ENCODE measurements around the gene KBTBD12. TPM values are rescaled to one million over a fixed set of nuclear protein-coding genes. Genes with fewer than 3 reads are reported as not detected.

Gene KBTBD12
- total and polyA plus RNA-seq, 2 of the 13 experiments (the other 11 are each of a cell fraction or from before 2014, with no cell fraction given), result not detected

DNA sequence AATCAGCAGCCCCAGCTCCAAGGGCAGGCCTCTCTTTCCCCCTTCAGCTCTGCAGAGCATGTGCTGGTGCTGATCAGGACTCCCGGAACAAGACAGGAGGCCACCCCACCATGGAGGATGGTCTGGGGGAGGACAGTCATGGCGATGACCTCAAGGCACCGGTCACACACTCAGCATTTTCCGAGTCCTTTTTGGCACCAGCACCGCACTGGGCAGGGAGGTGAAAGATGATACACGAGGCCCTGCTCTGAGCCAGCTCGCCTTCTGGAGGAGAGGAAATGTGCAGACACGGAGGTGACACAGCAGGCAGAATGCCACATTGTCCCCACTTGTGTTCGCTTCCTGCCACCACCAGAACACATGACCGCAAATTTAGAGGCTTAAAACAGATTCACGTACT lies 75.4 kb downstream of the KBTBD12 start:
- intact Hi-C loops (cut with micrococcal nuclease; ENCODE audit: unreplicated experiment), result no loop called here
- in situ Hi-C loops (cut with HindIII; ENCODE audit: extremely low pct_ligation_motif_present, low pct_unique_long_range_greater_than_20kb), result no loop called here
- H3K36me3 ChIP-seq (replicated peaks in 1 of 2; ENCODE audit: control insufficient read depth in 1 of 2, insufficient read depth in 2 of 2, low read length in 2 of 2), result no peaks in the 10 kb centered on the region
- no peaks in the 10 kb centered on the region for H3K4me1 ChIP-seq (ENCODE audit: insufficient read depth, low read length)
- H3K9ac ChIP-seq (ENCODE audit: insufficient read depth, low read depth, low read length), result no peak overlapping the region
- CTCF ChIA-PET (ENCODE audit: low intra/inter-chr PET ratio, low total read pairs), result no interaction called here
- H3K27me3 ChIP-seq (ENCODE audit: control insufficient read depth in 1 of 2, insufficient read depth in 2 of 2, low read length in 2 of 2), result peaks cover 0 to 24% of the 10 kb centered on the region in 2 experiments; a peak in 2 of 5 replicates
- no peak for DNase-seq (ENCODE audit: low spot score)
- FAIRE-seq, result no peak
- no peak overlapping the region for H3K27ac ChIP-seq (ENCODE audit: extremely low read length, insufficient read depth, low read length)
- ATAC-seq, result no peak
- H3K4me2 ChIP-seq (ENCODE audit: low read depth, low read length), result no peak overlapping the region
- no peaks in the 10 kb centered on the region for H3K9me3 ChIP-seq (ENCODE audit: low read length)
- H3K4me3 ChIP-seq (replicated peaks in 1 of 3; ENCODE audit: insufficient read depth in 1 of 3, low read depth in 2 of 3, low read length in 3 of 3), result no peak overlapping the region
- WGBS (ENCODE audit: low lambda C conversion rate), result 52% methylated on average over 6 of the region's 11 CpGs
- POLR2A ChIA-PET, result no interaction called here
- BruUV-seq (replicated peaks), result no TSS peak
- H2AFZ ChIP-seq (ENCODE audit: low read length), result no peak overlapping the region
- no peaks in the 10 kb centered on the region for H4K20me1 ChIP-seq (ENCODE audit: insufficient read depth, low read length)
- TF ChIP-seq SYNCRIP (IDR thresholded peaks at IDR 0.05; ENCODE audit: insufficient read depth, low read depth, low read length) (no peak), KDM1A (CRISPR knock-in tag; IDR thresholded peaks at IDR 0.05) (no peak), KAT8 (CRISPR knock-in tag; IDR thresholded peaks at IDR 0.05) (no peak), ZNF205 (CRISPR knock-in tag; IDR thresholded peaks at IDR 0.05) (no peak), NBN (conservative IDR thresholded peaks at IDR 0.05) (no peak), ZNF230 (CRISPR knock-in tag; IDR thresholded peaks at IDR 0.05) (no peak)
- TF ChIP-seq, protein P1, sequence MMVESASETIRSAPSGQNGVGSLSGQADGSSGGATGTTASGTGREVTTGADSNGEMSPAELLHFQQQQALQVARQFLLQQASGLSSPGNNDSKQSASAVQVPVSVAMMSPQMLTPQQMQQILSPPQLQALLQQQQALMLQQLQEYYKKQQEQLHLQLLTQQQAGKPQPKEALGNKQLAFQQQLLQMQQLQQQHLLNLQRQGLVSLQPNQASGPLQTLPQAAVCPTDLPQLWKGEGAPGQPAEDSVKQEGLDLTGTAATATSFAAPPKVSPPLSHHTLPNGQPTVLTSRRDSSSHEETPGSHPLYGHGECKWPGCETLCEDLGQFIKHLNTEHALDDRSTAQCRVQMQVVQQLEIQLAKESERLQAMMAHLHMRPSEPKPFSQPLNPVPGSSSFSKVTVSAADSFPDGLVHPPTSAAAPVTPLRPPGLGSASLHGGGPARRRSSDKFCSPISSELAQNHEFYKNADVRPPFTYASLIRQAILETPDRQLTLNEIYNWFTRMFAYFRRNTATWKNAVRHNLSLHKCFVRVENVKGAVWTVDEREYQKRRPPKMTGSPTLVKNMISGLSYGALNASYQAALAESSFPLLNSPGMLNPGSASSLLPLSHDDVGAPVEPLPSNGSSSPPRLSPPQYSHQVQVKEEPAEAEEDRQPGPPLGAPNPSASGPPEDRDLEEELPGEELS (CRISPR knock-in tag; IDR thresholded peaks at IDR 0.05), result no peak
- H3K79me2 ChIP-seq (ENCODE audit: insufficient read depth, low read length), result no peaks in the 10 kb centered on the region

- H3K9ac ChIP-seq (ENCODE audit: insufficient read depth, low read depth, low read length), result no peak overlapping the region
- no peak overlapping the region for H3K4me3 ChIP-seq (replicated peaks in 1 of 3; ENCODE audit: insufficient read depth in 1 of 3, low read depth in 2 of 3, low read length in 3 of 3)
- H3K27ac ChIP-seq (ENCODE audit: extremely low read length, insufficient read depth, low read length), result no peak overlapping the region
- H3K4me1 ChIP-seq (ENCODE audit: insufficient read depth, low read length), result no peaks in the 10 kb centered on the region
- no peak for DNase-seq (ENCODE audit: low spot score)
- BruUV-seq (replicated peaks), result no TSS peak
- no peaks in the 10 kb centered on the region for H3K36me3 ChIP-seq (replicated peaks in 1 of 2; ENCODE audit: control insufficient read depth in 1 of 2, insufficient read depth in 2 of 2, low read length in 2 of 2)
- no peaks in the 10 kb centered on the region for H3K9me3 ChIP-seq (ENCODE audit: low read length)
- no peak for ATAC-seq
- WGBS (ENCODE audit: low lambda C conversion rate), result 59% methylated on average over 7 of the region's 12 CpGs
- ChIA-PET POLR2A (no interaction called here), CTCF (ENCODE audit: low intra/inter-chr PET ratio, low total read pairs) (no interaction called here)
- FAIRE-seq, result no peak
- intact Hi-C loops (cut with micrococcal nuclease; ENCODE audit: unreplicated experiment), result no loop called here
- peaks cover 0 to 24% of the 10 kb centered on the region in 2 experiments; a peak in 2 of 5 replicates for H3K27me3 ChIP-seq (ENCODE audit: control insufficient read depth in 1 of 2, insufficient read depth in 2 of 2, low read length in 2 of 2)
- no peaks in the 10 kb centered on the region for H4K20me1 ChIP-seq (ENCODE audit: insufficient read depth, low read length)
- H2AFZ ChIP-seq (ENCODE audit: low read length), result no peak overlapping the region
- in situ Hi-C loops (cut with HindIII; ENCODE audit: extremely low pct_ligation_motif_present, low pct_unique_long_range_greater_than_20kb), result no loop called here
- H3K79me2 ChIP-seq (ENCODE audit: insufficient read depth, low read length), result no peaks in the 10 kb centered on the region
- H3K4me2 ChIP-seq (ENCODE audit: low read depth, low read length), result no peak overlapping the region
- TF ChIP-seq, protein P2, sequence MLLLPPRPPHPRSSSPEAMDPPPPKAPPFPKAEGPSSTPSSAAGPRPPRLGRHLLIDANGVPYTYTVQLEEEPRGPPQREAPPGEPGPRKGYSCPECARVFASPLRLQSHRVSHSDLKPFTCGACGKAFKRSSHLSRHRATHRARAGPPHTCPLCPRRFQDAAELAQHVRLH (CRISPR knock-in tag; IDR thresholded peaks at IDR 0.05; ENCODE audit: borderline replicate concordance, low read depth), result no peak
- TF ChIP-seq, protein P3, sequence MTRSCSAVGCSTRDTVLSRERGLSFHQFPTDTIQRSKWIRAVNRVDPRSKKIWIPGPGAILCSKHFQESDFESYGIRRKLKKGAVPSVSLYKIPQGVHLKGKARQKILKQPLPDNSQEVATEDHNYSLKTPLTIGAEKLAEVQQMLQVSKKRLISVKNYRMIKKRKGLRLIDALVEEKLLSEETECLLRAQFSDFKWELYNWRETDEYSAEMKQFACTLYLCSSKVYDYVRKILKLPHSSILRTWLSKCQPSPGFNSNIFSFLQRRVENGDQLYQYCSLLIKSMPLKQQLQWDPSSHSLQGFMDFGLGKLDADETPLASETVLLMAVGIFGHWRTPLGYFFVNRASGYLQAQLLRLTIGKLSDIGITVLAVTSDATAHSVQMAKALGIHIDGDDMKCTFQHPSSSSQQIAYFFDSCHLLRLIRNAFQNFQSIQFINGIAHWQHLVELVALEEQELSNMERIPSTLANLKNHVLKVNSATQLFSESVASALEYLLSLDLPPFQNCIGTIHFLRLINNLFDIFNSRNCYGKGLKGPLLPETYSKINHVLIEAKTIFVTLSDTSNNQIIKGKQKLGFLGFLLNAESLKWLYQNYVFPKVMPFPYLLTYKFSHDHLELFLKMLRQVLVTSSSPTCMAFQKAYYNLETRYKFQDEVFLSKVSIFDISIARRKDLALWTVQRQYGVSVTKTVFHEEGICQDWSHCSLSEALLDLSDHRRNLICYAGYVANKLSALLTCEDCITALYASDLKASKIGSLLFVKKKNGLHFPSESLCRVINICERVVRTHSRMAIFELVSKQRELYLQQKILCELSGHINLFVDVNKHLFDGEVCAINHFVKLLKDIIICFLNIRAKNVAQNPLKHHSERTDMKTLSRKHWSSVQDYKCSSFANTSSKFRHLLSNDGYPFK (CRISPR knock-in tag; IDR thresholded peaks at IDR 0.05; ENCODE audit: borderline replicate concordance), result no peak
- no peak for TF ChIP-seq CAMTA2 (CRISPR knock-in tag; IDR thresholded peaks at IDR 0.05; ENCODE audit: borderline replicate concordance)
- no peak for TF ChIP-seq BHLHE40 (IDR thresholded peaks at IDR 0.05; ENCODE audit: low read length)
- no peak for TF ChIP-seq ZBTB2 (CRISPR knock-in tag; IDR thresholded peaks at IDR 0.05; ENCODE audit: low read depth)
- no peak for TF ChIP-seq SMYD3 (CRISPR knock-in tag; IDR thresholded peaks at IDR 0.05)
Measured at GRCh38 chr3:127991251-127991650, 76.2 kb downstream of the KBTBD12 start.

Data from HepG2 (cell line).